ENCODE measurements around the gene CMTM1.
"Not testable (repeated sequence)": the region's sequence is repeated elsewhere in the genome, so short reads cannot be mapped to it uniquely, and the experiment has no call there.

Gene CMTM1

DNA sequence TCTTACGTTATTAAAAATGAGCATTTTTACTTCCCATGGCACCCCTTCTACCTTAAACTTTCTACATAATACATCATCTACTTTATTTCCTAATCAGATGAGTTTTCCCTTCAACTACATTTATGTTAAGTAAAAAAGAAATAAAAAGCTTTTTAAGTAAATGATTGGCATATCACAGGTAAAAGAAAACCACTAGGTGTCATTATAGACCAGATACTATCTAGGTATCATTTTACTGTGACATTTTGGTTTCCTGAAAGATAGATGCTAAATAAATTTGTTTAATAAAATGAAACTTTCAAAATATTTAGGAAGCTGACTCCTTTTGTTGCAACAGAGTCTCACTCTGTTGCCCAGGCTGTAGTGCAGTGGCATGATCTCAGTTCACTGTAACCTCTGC lies 3.8 kb upstream of the CMTM1 start:
- no peak for DNase-seq (ENCODE audit: low spot score)

- DNase-seq (ENCODE audit: low spot score), result no peak
These were observed 3.3 kb upstream of the CMTM1 start for GRCh38 chr16:66562986-66563385.

DNA sequence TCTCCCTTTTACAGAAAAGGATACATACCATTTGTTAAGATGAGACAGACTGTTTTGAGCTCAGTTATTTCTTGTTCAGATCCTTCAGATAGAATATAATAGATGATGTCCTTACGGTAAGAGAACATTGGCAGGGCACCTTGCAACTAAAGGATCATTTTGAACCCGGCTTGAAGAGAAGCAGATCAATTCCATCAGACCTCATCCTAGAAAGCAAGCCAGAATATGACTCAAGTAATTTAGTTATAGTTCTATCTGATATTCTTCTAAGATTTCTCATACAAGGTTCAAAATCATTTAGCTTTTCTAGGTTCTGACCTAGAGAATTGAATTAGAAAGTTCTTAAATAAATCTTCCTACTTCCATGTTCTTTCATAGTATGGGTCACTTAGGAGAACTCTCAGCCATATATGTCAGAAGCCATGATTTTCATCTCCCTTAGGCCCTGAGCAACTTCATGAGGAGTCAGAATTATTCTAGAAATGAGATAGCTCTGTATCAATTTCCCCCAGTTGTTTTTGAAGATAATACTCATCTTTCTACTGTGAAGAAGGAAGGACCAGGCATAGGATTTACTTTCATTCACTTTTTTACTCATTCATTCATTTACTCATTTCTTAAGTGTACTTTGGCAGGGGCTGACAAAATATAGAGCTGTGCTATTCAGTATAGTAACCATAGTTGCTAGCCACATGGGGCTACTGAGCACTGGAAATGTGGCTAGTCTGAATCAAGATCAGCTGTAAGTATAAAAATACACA lies 2.5 kb upstream of the CMTM1 start:
- DNase-seq (ENCODE audit: low spot score), result no peak

- not testable (repeated sequence) for DNase-seq (ENCODE audit: low spot score)
These were observed 1.0 kb downstream of the CMTM1 start for GRCh38 chr16:66567270-66567669.

- no peak for DNase-seq (ENCODE audit: low spot score)
These were observed 2.1 kb downstream of the CMTM1 start for GRCh38 chr16:66568355-66568754.

DNA sequence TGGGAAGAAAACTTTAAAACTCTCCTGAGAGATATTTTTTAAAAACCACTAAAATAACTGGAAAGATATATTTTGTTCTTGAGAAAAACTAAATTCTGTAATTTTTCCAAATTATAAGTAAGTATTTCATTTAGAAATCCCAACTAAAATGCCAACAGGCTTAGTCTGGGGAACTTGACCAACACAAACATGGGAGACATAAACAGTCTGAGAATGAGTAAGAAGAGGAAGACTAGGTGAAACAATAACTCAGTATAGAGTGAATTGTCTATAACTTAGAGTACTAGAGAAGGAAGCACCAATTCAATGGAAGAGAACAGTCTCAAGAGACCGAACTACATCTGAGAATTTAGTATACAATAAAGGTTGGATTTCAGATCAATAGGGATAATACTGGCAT lies 2.9 kb downstream of the CMTM1 start:
- no peak for DNase-seq (ENCODE audit: low spot score)

GRCh38 chr16:66569827-66570405 lies 3.7 kb downstream of the CMTM1 start:
- DNase-seq (ENCODE audit: low spot score), result no peak

DNA sequence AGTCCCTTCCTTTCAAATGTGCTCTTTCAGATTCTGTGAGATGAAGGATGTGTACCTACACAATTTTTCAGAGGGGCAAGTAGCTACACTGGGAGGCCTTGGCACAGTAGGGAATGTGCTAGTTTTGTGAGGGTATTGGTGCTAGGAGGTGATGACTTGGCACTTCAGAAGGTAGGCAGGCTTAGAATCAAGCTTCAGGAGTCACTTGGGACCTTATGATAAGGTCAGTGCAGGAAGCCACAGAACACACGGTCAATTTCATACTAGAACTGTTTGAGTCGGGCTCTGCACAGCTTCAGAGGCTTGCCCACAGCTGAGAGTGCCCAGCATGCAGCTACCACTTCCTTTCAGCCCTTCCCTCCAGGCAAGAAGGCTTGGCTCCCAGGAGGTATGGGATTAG lies 6.1 kb downstream of the CMTM1 start:
- no peak for DNase-seq (ENCODE audit: low spot score)

DNA sequence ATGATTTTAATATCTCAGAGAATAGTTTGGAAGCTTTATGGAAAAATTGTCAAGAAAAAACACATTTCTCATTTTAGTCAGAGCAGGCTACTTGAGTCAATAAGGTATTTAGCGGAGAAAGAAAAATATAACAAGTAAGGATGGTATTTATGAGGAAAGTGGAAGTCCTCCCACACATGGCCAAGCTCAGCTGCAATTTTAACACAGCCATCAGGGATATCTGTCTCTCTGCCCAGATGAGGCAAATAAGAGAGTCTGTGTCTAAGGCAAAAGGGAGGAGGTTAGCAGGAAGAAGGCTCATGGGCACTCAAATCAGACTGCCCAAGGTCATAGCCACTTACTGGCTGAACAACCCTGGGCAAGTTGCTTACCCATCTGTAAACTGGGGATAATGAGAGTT lies 7.8 kb downstream of the CMTM1 start:
- no peak for DNase-seq (ENCODE audit: low spot score)

GRCh38 chr16:66574531-66574930 lies 8.3 kb downstream of the CMTM1 start:
- no peak for DNase-seq (ENCODE audit: low spot score)

GRCh38 chr16:66575060-66575459 lies 8.8 kb downstream of the CMTM1 start:
- DNase-seq (ENCODE audit: low spot score), result no peak

GRCh38 chr16:66576296-66576695 lies 10.1 kb downstream of the CMTM1 start:
- no peak for DNase-seq (ENCODE audit: low spot score)

DNA sequence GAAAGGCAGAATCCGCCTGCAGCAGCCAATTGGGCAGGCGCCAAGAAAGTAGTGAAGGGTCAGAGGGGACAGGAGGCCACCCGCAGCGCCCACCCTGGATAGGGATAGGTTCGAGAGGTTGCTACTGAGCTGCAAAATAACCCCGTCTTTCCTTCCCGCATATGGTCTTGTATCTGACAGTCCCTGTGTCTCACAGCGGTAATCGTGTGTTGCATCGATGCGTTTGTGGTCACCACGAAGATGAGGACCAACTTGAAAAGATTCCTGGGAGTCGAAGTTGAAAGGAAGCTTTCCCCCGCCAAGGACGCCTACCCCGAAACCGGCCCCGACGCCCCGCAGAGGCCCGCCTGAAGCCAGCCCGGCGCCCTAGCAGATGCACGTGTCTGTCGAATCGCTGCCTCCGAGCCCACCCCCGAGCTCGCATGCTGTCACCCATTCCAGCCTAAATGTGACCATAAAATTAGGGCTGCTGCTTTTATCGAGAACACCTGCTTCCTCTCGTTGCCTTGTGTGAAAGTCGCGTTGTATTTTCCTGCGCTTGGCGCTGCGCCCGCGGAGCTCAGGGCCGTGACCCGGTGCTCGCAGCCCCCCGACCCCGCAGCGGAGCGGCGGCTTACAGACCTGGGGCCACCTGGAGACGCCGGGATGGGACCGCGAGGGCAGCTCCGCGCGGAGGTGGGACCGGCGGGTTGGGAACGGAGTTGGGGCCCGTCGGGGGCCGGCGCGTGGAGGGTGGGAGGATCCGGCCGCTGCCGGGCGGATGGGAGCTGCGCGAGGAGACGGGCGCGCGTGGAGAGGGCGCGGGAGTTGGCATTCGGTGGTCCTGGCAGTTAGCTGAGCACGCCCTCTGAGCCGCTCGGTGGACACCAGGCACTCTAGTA lies 12.7 kb downstream of the CMTM1 start, which contains the start of gene CMTM2:
Gene CMTM2 (plus strand): TSS at position 813 of the 881 bp plus-strand sequence. CDS start 145 bp downstream, outside the sequence.
- DNase-seq (ENCODE audit: low spot score), result no peak

GRCh38 chr16:66580605-66581209 lies 14.5 kb downstream of the CMTM1 start:
- DNase-seq (ENCODE audit: low spot score), result no peak

DNA sequence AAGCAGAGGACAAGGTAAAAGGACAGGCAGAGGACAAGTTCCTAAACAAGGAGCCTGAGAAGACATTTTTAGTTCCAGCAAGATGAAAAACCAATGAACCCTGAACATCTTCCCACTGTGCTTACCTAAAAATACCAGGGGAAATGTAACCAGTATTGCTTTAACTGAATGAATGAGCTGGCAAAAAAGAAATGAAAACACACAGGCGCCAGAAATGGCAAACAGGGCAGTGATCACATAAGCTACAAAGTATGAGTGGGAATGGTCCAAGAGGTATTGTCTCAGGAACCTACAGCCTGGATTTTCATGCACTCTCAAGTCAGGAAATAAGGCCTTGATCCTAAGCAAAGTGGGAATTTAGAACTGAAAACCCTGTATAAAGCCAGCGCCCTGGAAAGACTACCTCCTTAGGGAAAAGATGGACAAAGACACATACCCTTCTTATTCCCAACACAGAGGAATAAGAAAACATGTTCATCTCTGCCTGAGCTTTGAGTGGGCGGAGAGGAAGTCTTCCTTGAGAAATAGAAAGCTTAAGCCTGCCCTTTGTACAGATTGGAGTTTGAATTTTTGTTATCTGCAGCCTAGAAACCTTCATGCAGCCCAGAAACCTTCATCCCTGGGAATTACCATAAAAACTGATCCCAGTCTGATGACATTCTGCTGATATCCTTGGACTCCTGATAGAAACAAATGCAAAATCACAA lies 15.2 kb downstream of the CMTM1 start:
- DNase-seq (ENCODE audit: low spot score), result no peak

- no peak for DNase-seq (ENCODE audit: low spot score)
These were observed 19.4 kb downstream of the CMTM1 start for GRCh38 chr16:66585481-66586239.

- no peak for DNase-seq (ENCODE audit: low spot score)
These were observed 21.8 kb downstream of the CMTM1 start for GRCh38 chr16:66587881-66588600.

DNA sequence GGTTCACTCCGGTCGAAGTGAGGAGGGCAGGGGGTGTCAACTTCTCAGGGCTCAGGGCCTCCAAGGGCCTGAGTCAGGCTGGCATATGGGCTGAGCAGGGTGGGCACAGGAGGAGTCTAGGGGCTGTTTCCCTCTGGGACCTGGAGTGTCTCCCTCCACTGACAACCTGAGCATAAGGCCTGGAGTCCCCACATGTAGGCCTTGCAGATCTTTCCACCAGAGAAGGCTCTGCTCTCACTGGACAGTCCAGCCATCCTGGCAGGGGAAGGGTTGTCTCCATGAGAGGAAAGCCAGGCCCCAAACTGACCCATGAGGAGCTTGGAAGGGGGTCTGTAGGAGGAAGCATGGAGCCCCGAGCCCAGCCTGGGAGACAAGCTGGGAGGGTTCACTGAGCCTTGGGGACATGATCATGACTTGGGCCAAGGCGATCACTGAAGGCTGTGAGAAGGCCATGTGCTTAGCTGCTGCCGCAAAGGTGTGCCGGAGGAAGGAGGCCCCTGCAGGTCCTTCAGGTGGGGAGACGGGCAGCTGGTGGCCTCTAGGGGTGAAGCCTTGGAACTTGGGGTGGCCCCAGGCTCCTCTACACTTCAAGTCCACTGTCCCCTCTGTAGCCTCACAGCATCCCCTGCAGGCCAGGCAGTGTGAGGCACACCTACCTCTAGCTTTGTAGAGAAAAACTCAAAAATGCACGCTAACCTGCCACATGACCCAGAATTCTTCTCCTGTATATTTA lies 22.9 kb downstream of the CMTM1 start:
- peak; percentile 76 for DNase-seq (ENCODE audit: low spot score)

DNA sequence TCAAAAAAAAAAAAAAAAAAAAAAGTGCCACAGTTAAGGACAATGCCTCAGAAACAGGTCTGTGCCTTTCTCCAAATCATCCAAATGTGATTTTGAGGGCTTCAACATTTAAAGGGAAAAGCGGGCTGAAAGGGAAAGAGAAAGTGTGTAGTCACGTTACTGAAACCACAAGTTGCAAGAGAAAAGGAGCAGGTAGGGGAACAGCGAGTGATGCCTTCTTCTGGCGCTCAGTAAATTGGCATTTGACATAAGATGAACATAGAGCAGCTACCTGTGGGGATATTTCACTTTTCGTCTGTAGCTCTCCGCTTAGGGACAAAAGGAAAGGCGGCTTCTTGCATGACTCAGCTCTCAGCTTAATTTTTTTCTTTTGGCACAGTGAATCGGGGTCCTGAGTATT lies 24.1 kb downstream of the CMTM1 start:
- DNase-seq (ENCODE audit: low spot score), result peak; percentile 48

DNA sequence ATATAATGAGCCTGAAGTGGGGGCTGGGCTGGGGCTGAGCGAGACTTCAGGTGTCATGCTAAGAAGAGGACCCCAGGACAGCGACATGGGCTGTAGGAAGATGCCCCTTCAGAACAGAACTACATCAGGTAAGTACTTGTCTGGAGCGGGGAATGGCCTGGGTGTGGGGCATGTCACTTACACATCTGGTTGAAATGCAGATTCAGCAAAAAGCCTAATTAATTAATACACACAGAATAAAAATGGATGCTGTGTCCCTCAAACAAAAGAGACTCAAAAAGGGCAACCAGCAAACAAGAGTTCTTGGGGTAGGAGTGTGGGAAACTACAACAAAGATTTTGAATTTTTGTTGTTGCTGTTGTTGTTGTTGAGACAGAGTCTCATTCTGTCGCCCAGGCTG lies 24.8 kb downstream of the CMTM1 start:
- no peak for DNase-seq (ENCODE audit: low spot score)
